ENCODE measurements around the gene PPT1. TPM values are rescaled to one million over a fixed set of nuclear protein-coding genes. Genes with fewer than 3 reads are reported as not detected.

PPT1 gene
- total and polyA plus RNA-seq, 2 donors (not counting 3 experiments of a cell fraction or from before 2014, with no cell fraction given), result 58.0 to 131 TPM

DNA sequence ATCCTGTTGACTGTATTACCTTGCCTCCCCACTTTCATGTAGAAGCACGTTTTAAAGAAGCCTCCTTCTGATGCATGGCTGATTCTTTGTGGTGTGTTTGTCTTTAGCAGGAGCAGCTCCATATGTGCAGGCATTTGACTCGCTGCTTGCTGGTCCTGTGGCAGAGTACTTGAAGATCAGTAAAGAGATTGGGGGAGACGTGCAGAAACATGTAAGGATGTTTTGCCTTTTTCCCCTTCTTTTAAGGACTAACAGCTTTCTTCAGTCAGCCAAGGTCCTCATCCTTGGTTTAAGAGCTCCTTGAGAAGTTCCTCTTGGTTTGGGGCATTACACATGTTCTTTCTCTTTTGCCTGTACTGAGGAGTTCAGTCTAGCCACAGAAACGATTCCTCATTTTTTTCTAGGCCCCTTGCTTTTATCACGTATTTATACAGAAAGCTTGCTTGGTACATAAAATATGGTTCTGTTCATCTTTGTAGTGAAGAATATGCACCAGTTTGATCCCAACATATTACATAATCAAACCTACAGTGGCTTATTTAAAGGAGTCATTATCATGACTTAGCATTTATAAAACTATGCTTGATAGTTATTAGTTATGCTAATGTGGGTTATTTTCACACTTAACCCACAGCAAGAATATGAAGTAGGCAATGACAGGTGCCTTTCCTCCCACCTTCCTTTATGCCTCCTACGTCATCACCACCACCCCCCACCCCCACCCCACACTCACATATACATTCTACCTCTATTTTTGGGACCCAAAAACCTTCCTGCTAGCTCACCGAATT, 36.9 kb downstream of the PPT1 start:
- DNase-seq (ENCODE audit: low read depth, low spot score), result no peak
- peaks cover 7% of the 10 kb centered on the region for H4K20me1 ChIP-seq (replicated peaks; ENCODE audit: control insufficient read depth, extremely low read depth, insufficient read depth, low read length)
- dilution Hi-C loops (cut with MboI; ENCODE audit: extremely low pct_ligation_motif_present, low sequenced_read_pairs), result no loop called here
- no peak overlapping the region for H2AFZ ChIP-seq (ENCODE audit: low read depth, low read length)
- peak overlapping the region; percentile 21 for H3K27ac ChIP-seq (ENCODE audit: insufficient read depth, low read depth, low read length)
- H3K9ac ChIP-seq (replicated peaks; ENCODE audit: extremely low read depth, insufficient read depth, low read length), result no peak overlapping the region
- no peaks in the 10 kb centered on the region for H3K9me1 ChIP-seq (replicated peaks; ENCODE audit: control insufficient read depth, extremely low read depth, insufficient read depth, low read length)
- H3K27me3 ChIP-seq (ENCODE audit: control insufficient read depth in 2 of 2, insufficient read depth in 2 of 2, low read length in 2 of 2), result no peaks in the 10 kb centered on the region
- BruUV-seq (replicated peaks), result no TSS peak
- peak overlapping the region; percentile 84 for H3K4me2 ChIP-seq (ENCODE audit: insufficient read depth, low read length)
- TF ChIP-seq JUN (IDR thresholded peaks at IDR 0.05; ENCODE audit: borderline replicate concordance, insufficient read depth, insufficient read length, low read depth) (no peak), POLR2A (IDR thresholded peaks at IDR 0.05; ENCODE audit: low read depth, low read length) (no peak), MYC (IDR thresholded peaks at IDR 0.05; ENCODE audit: low read depth, low read length) (no peak), MAX (IDR thresholded peaks at IDR 0.05; ENCODE audit: insufficient read depth, insufficient read length) (no peak), EZH2 (IDR thresholded peaks at IDR 0.05; ENCODE audit: borderline replicate concordance, low read depth, low read length, severe bottlenecking) (no peak), FOS (IDR thresholded peaks at IDR 0.05; ENCODE audit: borderline replicate concordance, insufficient read depth, low read length) (no peak), POLR2AphosphoS5 (IDR thresholded peaks at IDR 0.05; ENCODE audit: insufficient read depth, low read depth, low read length) (no peak), GATA2 (IDR thresholded peaks at IDR 0.05; ENCODE audit: insufficient read depth, insufficient read length, low read depth, low read length) (no peak)
- TF ChIP-seq, protein P1, sequence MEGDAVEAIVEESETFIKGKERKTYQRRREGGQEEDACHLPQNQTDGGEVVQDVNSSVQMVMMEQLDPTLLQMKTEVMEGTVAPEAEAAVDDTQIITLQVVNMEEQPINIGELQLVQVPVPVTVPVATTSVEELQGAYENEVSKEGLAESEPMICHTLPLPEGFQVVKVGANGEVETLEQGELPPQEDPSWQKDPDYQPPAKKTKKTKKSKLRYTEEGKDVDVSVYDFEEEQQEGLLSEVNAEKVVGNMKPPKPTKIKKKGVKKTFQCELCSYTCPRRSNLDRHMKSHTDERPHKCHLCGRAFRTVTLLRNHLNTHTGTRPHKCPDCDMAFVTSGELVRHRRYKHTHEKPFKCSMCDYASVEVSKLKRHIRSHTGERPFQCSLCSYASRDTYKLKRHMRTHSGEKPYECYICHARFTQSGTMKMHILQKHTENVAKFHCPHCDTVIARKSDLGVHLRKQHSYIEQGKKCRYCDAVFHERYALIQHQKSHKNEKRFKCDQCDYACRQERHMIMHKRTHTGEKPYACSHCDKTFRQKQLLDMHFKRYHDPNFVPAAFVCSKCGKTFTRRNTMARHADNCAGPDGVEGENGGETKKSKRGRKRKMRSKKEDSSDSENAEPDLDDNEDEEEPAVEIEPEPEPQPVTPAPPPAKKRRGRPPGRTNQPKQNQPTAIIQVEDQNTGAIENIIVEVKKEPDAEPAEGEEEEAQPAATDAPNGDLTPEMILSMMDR (IDR thresholded peaks at IDR 0.05; ENCODE audit: extremely low read depth in 1 of 2, insufficient read depth in 1 of 2, low read depth in 1 of 2, low read length in 2 of 2), result no peak
- intact Hi-C loops (cut with micrococcal nuclease), result loop anchor here (1.0 kb wide), 1 partner anchor 20 kb away; the partner anchor contains the start of gene CAP1
- no peaks in the 10 kb centered on the region for H3K9me3 ChIP-seq (replicated peaks; ENCODE audit: control insufficient read depth, insufficient read depth, low read length)
- ChIA-PET CTCF (interaction anchor here (0.7 to 2.3 kb wide), 4 partner anchors 21 to 279 kb away, joined by 3 to 9 read pairs (median 4); no protein-coding TSS in a partner anchor), POLR2A (interaction anchor here (0.6 kb wide), 1 partner anchor 197 kb away, joined by 3 read pairs; no protein-coding TSS in a partner anchor)
- H3K36me3 ChIP-seq (ENCODE audit: control insufficient read depth in 2 of 2, extremely low read depth in 1 of 2, insufficient read depth in 2 of 2, low read length in 2 of 2), result peaks cover 17 to 30% of the 10 kb centered on the region in 2 experiments
- H3K4me1 ChIP-seq (ENCODE audit: control insufficient read depth, extremely low read depth, insufficient read depth, low read length), result peaks cover 48% of the 10 kb centered on the region
- peaks cover 59% of the 10 kb centered on the region for H3K79me2 ChIP-seq (ENCODE audit: control insufficient read depth, insufficient read depth, low read length)
- no peak for FAIRE-seq
- no peak overlapping the region for H3K4me3 ChIP-seq (replicated peaks in 1 of 3; ENCODE audit: insufficient read depth in 1 of 3, low read depth in 1 of 3, low read length in 3 of 3)

Measured in endothelial cell of umbilical vein (primary cell).